Measurements from ENCODE around the gene PARP11. TPM values are rescaled to one million over a fixed set of nuclear protein-coding genes. Genes with fewer than 3 reads are reported as not detected.

Gene PARP11
- total RNA-seq, 3 donors from 2014 or later (not counting 1 experiment from before 2014, with no cell fraction given) = 18.8 to 27.3 (median 24.7) TPM

DNA sequence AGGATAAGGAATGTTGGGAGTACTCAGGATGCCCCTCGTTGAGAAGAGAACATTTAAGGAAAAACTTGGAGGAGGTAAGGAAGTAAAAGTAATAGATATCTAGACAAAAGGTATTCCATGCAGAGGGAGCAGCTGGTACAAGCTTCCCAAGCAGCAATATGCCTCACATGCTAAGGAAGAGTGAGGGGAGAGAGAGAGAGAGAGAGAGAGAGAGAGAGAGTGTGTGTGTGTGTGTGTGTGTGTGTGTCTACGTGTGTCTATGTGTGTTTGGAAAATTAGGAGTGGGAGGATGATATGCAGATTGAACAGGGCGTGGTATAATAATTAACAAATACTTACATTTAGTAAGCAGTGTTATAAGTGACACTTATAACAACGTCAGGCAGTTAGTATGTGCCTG is 9.2 kb upstream of the PARP11 start:
- Histone ChIP-seq H3K27me3 (ENCODE audit: control insufficient read depth, insufficient read depth, low read length) (no peaks in the 10 kb centered on the region), H3K36me3 (ENCODE audit: control insufficient read depth, insufficient read depth, low read length) (no peaks in the 10 kb centered on the region), H3K9me3 (ENCODE audit: control insufficient read depth, insufficient read depth, low read length) (no peaks in the 10 kb centered on the region), H3K27ac (ENCODE audit: low read length) (no peak overlapping the region), H3K4me3 (ENCODE audit: low read length) (no peak overlapping the region), H3K4me1 (ENCODE audit: control insufficient read depth, insufficient read depth, low read length) (no peaks in the 10 kb centered on the region)
- no peak overlapping the region for H3K4me3 Mint-ChIP-seq
- 80% methylated on average over 3 of the region's 4 CpGs for WGBS (ENCODE audit: insufficient coverage)
- intact Hi-C loops (cut with micrococcal nuclease) = loop anchor here (5.0 kb wide), 1 partner anchor 225 kb away; no protein-coding TSS in a partner anchor
- no peaks in the 10 kb centered on the region for H3K36me3 Mint-ChIP-seq
- peaks cover 5 to 6% of the 10 kb centered on the region in 2 donors for H3K4me1 Mint-ChIP-seq
- DNase-seq (no peak), ATAC-seq (no peak)
- no peak overlapping the region for H3K27ac Mint-ChIP-seq
- H3K9me3 Mint-ChIP-seq = no peaks in the 10 kb centered on the region
- TF ChIP-seq, protein P1, sequence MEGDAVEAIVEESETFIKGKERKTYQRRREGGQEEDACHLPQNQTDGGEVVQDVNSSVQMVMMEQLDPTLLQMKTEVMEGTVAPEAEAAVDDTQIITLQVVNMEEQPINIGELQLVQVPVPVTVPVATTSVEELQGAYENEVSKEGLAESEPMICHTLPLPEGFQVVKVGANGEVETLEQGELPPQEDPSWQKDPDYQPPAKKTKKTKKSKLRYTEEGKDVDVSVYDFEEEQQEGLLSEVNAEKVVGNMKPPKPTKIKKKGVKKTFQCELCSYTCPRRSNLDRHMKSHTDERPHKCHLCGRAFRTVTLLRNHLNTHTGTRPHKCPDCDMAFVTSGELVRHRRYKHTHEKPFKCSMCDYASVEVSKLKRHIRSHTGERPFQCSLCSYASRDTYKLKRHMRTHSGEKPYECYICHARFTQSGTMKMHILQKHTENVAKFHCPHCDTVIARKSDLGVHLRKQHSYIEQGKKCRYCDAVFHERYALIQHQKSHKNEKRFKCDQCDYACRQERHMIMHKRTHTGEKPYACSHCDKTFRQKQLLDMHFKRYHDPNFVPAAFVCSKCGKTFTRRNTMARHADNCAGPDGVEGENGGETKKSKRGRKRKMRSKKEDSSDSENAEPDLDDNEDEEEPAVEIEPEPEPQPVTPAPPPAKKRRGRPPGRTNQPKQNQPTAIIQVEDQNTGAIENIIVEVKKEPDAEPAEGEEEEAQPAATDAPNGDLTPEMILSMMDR (IDR thresholded peaks at IDR 0.05) = no peak
- H3K27me3 Mint-ChIP-seq (ENCODE audit: low read depth in 2 of 2) = peaks cover 24 to 25% of the 10 kb centered on the region in 2 donors

DNA sequence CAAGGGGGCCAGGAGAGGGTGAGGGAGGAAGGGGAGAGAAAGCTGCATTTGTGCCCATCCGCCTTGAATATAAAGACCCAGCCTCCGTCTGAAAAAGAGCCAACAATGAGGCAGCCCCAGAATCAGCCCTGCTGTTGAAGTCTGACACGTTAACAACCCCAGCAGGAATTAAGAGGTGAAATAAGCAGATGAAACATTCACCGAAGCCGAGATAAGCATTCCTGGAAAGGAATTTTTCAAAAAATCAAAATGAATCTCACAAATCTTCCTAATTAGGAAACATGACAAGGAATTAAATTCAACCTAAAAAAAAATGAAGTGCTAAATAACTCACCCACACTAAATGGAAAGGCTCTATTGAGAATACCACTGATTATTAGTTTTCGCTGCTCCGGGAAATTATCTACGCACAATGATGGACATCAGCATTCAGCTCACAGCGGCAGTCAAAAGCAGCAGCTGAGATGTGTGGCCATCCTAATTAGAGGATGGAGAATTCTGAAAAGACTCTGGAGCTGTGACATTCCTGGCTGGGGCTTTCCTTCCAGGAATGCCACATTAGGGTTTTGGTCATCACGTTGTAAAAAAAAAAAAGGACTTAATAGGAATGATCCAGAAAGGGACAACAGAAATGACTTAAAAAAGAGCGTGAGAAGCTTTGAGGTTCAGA is 8.2 kb upstream of the PARP11 start:
- H3K36me3 ChIP-seq (ENCODE audit: control insufficient read depth, insufficient read depth, low read length) = no peaks in the 10 kb centered on the region
- H3K9me3 ChIP-seq (ENCODE audit: control insufficient read depth, insufficient read depth, low read length) = no peaks in the 10 kb centered on the region
- DNase-seq (no peak), ATAC-seq (no peak)
- no peak overlapping the region for H3K4me3 Mint-ChIP-seq
- no peaks in the 10 kb centered on the region for H3K27me3 ChIP-seq (ENCODE audit: control insufficient read depth, insufficient read depth, low read length)
- no peaks in the 10 kb centered on the region for H3K4me1 ChIP-seq (ENCODE audit: control insufficient read depth, insufficient read depth, low read length)
- H3K27ac Mint-ChIP-seq = no peak overlapping the region
- intact Hi-C loops (cut with micrococcal nuclease) = loop anchor here (5.0 kb wide), 1 partner anchor 226 kb away; no protein-coding TSS in a partner anchor
- H3K36me3 Mint-ChIP-seq = no peaks in the 10 kb centered on the region
- TF ChIP-seq, protein P1 (IDR thresholded peaks at IDR 0.05) = no peak
- WGBS (ENCODE audit: insufficient coverage) = 92% methylated on average over 10 of the region's 11 CpGs
- H3K27me3 Mint-ChIP-seq (ENCODE audit: low read depth in 2 of 2) = peaks cover 24 to 27% of the 10 kb centered on the region in 2 donors
- no peak overlapping the region for H3K27ac ChIP-seq (ENCODE audit: low read length)
- peaks cover 5 to 6% of the 10 kb centered on the region in 2 donors for H3K4me1 Mint-ChIP-seq
- no peaks in the 10 kb centered on the region for H3K9me3 Mint-ChIP-seq
- no peak overlapping the region for H3K4me3 ChIP-seq (ENCODE audit: low read length)

- H3K4me3 ChIP-seq (ENCODE audit: low read length) = no peak overlapping the region
- no peak overlapping the region for H3K27ac ChIP-seq (ENCODE audit: low read length)
- H3K4me3 Mint-ChIP-seq = no peak overlapping the region
- DNase-seq (no peak), ATAC-seq (no peak)
- H3K9me3 Mint-ChIP-seq = no peaks in the 10 kb centered on the region
- peaks cover 20 to 21% of the 10 kb centered on the region in 2 donors for H3K27me3 Mint-ChIP-seq (ENCODE audit: low read depth in 2 of 2)
- no peaks in the 10 kb centered on the region for H3K4me1 ChIP-seq (ENCODE audit: control insufficient read depth, insufficient read depth, low read length)
- no peak overlapping the region for H3K27ac Mint-ChIP-seq
- WGBS (ENCODE audit: insufficient coverage) = 36% methylated on average over 3 of the region's 3 CpGs
- no peaks in the 10 kb centered on the region for H3K36me3 Mint-ChIP-seq
- H3K36me3 ChIP-seq (ENCODE audit: control insufficient read depth, insufficient read depth, low read length) = no peaks in the 10 kb centered on the region
- H3K27me3 ChIP-seq (ENCODE audit: control insufficient read depth, insufficient read depth, low read length) = no peaks in the 10 kb centered on the region
- no peaks in the 10 kb centered on the region for H3K9me3 ChIP-seq (ENCODE audit: control insufficient read depth, insufficient read depth, low read length)
- intact Hi-C loops (cut with micrococcal nuclease) = loop anchor here (5.0 kb wide), 1 partner anchor 227 kb away; no protein-coding TSS in a partner anchor
- H3K4me1 Mint-ChIP-seq = no peaks in the 10 kb centered on the region
- TF ChIP-seq, protein P1 (IDR thresholded peaks at IDR 0.05) = no peak
Measured at GRCh38 chr12:3879846-3880245, 6.6 kb upstream of the PARP11 start.
